Stimulated activated CD8-positive, alpha-beta memory T cell treated with anti-CD3 and anti-CD28 coated beads, Interleukin-4, amount 100 ng/mL, for 4 hours (primary cell): ENCODE data around the gene GNAI3.

Experiments
- DNase-seq, 2 donors: peaks; one replicate each; pipeline ENCODE4 v3.0.0-alpha.2; 2020; ENCODE audit warnings: low read depth in 2 of 2, low spot score in 1 of 2

The GNAI3 gene

DNA sequence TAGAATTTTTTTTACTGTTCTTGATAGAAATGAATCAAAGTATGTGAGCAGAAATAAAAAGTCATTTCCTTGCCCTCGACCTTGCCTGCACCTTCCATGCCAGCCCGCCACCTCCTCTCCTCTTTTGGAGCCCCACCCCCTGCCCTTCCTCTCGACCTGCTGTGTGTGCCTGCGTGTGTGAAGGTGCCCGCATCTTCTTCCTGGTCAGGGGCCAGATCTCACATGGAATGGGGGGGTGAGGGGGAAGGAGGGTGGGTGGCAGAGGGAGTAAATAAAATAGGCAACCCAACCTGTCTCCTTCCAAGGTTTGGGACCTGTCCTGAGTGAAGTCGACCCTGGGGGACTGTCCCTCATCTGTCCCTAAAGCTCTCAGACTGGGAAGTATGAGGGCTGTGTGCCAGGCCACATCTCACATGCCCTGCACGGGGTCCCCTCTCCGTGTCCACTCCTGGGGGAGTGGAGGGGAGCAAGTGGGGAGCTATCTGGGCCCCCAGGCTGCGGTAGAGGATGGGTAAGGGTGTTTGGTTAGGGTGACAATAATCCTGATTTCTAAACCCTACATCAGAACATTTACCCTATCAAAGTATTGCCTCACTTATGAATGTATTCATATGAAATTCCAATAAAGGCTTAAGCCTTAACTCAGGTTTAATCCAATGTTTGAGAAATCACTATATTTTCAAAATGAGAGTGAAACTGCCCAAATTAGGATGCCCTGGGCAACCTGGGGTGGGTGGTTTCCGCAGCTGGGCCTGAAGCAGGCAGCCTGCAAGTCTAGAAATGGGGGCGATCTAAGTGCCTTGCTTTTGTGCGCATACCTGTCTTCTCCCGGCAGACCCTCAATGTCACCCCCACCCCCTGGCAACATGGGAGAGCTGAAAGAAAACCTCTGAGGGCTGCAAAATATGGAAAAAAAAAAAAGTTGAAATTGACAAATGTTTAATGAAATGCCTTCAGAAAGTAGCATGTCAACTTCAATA, 86.6 kb downstream of the GNAI3 start:
- DNase-seq = no peak

- DNase-seq = no peak
Observed at GRCh38 chr1:109635862-109636200, 87.4 kb downstream of the GNAI3 start.

- no peak for DNase-seq
Observed at GRCh38 chr1:109636201-109636952, 88.0 kb downstream of the GNAI3 start.

GRCh38 chr1:109637446-109637845, 89.0 kb downstream of the GNAI3 start:
- DNase-seq = no peak

DNA sequence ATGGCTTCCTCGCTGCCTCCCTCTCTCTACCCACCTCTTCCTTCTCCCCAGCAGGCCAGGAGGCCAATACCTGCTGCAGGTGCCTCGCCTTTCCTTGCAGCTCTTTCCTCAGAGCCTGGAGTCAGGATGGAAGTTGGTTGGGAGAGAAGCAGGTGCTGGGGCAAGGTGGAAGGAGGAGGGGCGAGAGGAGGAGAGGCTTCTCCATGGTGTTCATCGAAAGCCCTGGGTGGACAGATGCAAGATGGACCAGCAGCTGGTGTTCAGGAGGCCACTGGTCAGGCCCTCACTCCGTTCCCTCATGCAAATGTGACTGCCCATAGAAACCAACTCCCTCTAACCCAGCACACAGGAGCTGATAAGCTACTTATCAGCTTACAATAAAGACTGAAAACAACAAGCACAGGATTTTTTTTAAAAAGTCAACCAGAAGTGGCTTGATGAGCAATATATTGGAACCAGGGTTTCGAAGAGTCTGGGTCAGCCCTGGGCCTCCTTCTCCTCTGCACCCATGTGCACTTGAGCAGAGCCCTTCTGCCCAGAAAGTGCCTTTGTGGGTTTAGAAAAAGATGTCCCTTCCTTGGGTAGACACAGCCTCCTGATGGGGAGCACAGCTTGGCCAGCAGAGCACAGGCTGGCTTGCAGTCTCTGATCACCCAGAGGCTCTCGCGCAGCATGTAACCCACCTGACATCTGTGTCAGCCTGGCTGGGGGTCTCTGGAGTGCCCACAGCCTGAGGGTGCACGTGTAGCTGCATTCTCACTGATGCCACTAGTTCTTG, 90.8 kb downstream of the GNAI3 start:
- DNase-seq = no peak

GRCh38 chr1:109639841-109640184, 91.4 kb downstream of the GNAI3 start:
- no peak for DNase-seq

GRCh38 chr1:109640285-109640865, 92.0 kb downstream of the GNAI3 start:
- peak; percentile 72 to 95 for DNase-seq

DNA sequence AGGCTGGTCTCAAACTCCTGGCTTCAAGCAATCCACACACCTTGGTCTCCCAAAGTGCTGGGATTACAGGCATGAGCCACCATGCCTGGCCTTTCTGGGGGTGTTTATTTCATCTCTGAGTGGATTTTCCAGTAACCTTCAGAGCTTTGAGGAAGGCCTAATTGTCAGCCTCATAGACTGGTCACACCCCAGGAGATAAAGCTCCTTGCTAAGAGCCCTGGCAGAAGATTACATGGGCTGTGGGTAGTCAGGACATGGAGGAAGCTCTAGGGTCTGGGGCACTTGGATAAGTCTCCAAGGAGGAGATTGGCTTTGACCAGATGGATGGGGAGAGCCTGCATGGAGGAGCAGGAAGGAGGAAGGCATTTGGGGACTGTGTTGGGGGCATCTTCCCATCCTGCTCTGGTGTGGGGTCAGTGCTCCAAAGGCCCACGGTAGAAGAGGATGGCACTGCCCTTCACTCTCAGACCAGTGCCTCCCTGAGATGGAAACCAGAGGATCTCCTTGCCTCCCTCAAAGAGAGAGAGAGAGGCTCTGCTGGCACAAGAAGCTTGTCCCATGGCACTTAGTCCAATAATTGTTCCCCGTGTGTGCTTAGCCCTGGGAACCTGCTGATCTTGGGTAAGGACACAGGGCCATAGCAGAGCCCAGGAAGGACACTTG, 92.8 kb downstream of the GNAI3 start:
- DNase-seq = no peak

DNA sequence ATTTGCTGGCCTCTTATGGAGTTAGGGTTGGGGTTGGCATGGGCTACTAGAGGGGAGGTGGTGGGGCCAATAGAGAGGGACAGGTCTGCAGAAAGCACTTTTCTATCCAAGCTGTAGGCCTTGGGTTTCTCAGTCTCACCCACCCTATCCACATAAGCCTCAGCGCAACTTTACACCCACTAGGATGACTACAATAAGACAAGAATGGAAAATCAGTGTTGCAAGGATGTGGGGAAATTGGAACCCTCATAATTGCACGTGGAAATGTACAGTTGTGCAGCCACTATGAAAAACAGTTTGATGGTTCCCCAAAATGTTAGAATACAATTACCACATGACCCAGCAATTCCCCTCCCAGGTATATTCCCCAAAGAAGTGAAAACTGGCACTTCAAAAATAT, 93.4 kb downstream of the GNAI3 start:
- no peak for DNase-seq

DNA sequence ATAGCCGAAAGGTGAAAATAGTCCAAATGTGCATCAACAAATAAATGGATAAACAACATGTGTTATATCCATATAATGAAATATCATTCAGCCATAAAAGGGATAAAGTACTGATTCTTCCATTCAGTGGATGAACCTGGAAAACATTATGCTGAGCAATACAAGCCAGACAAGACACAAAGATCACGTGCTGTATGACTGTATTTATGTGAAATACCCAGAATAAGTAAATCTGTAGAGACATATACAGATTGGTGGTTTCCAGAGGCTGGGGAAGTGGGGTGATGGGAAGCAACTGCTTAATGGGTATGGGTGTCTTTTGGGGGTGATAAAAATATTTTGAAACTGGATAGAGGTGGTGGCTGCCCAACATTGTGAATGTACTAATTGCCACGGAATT, 94.2 kb downstream of the GNAI3 start:
- no peak for DNase-seq

GRCh38 chr1:109643385-109644230, 95.2 kb downstream of the GNAI3 start:
- DNase-seq = peak; percentile 74 to 78

DNA sequence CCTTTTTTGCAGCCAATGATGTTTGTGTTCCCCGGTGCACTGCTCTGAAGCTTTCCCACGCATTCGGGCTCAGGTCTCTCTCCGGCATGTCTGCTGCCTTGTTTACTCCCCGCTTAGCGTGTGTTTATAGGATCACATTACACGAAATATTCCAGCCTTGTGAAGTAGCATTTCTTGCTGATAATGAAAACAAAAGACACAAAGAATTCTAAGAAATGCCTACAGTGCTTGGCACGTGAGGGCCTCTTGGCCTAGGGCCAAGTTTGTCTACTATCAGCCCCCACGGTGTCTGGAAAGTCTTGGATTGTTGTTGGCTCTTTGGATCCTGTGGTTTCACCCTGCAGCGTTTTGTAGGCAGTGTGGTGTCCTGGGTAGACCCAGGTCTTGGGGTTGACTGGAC, 96.3 kb downstream of the GNAI3 start:
- no peak for DNase-seq

- no peak for DNase-seq
Observed at GRCh38 chr1:109649491-109649914, 101.1 kb downstream of the GNAI3 start.

DNA sequence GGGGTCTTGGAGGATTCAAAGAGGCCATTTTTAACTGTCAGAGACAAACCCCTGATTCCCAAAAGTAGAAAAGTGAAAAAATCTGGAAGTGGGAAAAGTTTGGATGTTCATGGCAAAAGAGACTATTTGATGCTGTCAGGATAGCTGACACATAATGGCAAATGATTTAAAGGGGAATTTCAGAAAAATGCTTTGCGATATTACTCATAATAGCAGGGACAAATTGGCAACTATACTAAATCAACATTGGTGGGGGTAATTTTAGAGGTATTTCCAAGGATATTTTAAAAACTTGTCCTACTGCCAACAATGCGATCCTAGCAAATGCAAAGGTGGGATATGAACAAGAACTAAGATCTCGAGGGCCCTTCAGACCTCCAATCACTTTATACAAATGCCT, 102.2 kb downstream of the GNAI3 start:
- DNase-seq = no peak

DNA sequence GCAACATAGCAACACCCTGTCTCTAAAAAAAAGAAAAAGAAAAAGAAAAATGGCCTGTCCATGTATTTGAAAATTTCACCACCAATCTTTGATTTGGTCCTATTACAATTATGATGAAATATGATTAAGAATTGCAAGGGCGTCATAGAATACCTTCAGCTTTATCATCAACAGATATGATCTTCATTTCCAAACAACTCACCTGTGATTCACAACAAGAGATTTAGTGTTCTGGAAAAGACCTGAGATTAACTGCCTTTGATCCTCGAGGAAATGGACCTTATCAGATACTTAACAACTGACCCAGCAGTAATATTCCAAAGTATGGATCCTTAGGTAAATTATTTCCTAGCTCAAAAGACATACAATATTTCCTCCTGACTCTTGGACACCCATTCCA, 104.0 kb downstream of the GNAI3 start:
- DNase-seq = no peak

DNA sequence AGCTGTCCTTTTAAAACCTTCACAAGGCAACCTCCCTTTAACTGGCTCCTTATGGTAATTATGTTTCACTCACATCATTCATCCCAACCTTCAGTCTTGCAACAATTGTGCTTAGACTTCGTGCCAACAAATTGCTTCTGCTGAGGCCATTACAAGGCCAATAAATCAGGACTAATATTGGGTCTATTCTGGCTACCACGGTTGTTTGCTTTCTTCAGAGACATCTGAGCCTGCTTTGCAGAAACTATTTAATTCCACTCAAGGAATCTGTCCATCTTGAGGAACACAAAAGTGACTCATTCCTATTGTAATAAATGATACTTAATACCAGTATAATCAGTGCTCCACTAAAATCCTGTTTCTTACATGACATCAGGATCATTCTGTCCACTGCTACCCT, 104.9 kb downstream of the GNAI3 start:
- DNase-seq = no peak

DNA sequence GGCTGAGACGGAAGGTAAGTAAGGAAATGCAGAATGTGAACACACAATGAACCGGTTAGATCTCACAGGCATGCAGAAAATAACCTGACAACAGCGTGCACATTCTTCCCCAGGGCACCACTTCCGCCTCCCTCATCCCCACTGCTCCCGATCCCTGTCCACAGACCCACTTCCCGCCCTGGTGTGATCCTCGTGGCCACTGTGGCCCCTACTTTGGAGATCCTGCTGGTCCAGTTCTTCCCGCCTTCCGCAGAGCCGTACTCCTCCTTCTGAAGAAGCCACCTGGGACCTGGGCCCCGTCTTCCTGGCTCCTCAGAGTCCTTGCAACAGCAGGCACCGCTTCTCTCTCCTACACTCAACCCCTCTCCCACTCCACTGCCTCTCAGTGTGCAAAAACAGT, 106.1 kb downstream of the GNAI3 start:
- DNase-seq = no peak

DNA sequence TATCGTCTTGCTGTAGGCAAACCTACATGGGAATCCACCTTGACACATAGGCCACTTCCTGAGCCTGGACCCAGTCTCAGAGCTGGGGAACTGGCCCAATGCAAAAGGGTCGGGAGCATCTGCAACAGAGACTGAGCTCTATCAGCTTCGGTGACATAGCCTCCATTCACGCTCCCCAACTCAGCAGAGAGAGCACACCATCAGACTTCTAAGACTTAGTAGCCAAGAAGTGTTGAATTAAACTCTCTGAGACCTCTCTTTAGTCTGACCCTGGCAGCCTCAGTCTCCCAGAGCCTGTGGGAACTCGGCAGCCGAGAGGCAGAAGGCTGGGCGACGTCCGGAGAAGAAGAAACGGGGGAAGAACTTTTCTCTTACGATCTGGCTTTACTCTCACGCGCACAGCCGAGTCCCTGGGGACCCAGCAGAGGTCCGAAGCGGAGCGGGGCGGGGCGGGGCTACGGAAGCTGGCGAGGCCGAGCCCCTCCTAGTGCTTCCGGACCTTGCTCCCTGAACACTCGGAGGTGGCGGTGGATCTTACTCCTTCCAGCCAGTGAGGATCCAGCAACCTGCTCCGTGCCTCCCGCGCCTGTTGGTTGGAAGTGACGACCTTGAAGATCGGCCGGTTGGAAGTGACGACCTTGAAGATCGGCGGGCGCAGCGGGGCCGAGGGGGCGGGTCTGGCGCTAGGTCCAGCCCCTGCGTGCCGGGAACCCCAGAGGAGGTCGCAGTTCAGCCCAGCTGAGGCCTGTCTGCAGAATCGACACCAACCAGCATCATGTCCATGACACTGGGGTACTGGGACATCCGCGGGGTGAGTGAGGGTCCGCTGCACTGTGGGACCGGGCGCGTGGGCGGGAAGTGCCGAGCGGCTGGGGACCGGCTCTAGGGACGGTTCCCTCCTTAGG, 107.5 kb downstream of the GNAI3 start, which contains the start of gene GSTM4:
Gene GSTM4, plus strand, starts transcription at position 485 of the 905 bp plus-strand sequence. Its CDS starts 291 bp downstream, at position 776.
- peak; percentile 27 to 40 for DNase-seq

- DNase-seq = no peak
Observed at GRCh38 chr1:109657395-109657794, 109.0 kb downstream of the GNAI3 start.
